Smooth muscle cell (in vitro differentiated cells): ENCODE results near the gene CAP2. TPM values are rescaled to one million over a fixed set of nuclear protein-coding genes. Genes with fewer than 3 reads are reported as not detected.

ENCODE experiments used
- DNase-seq: peaks from one replicate; lab custom pipeline; 2025; ENCODE audit not compliant: unreplicated experiment; lab: John Stamatoyannopoulos, UW
- H2AFZ ChIP-seq: fragments of 200-600 bp; sonication (generic); 2 replicates; pipeline ENCODE4 v1.6.0; 2016; ENCODE audit warnings: antibody characterized with exemption, low read depth, mild to moderate bottlenecking
- H3F3A ChIP-seq: fragments of 200-600 bp; sonication (generic); 2 replicates; pipeline ENCODE4 v1.6.0; 2017; ENCODE audit warnings: antibody characterized with exemption, low read depth
- H3K27ac ChIP-seq: fragments of 200-600 bp; sonication (generic); 2 replicates; pipeline ENCODE4 v1.5.1; 2016; ENCODE audit warnings: low read depth, mild to moderate bottlenecking
- H3K27me3 ChIP-seq: fragments of 200-600 bp; sonication (generic); 2 replicates; pipeline ENCODE4 v1.6.1; 2016; ENCODE audit warnings: low read depth, mild to moderate bottlenecking
- H3K36me3 ChIP-seq: fragments of 200-600 bp; sonication (generic); 2 replicates; pipeline ENCODE4 v1.5.1; 2016; ENCODE audit warnings: low read depth
- H3K4me1 ChIP-seq: fragments of 200-600 bp; sonication (generic); 2 replicates; pipeline ENCODE4 v1.5.1; 2016; ENCODE audit warnings: low read depth
- H3K4me2 ChIP-seq: fragments of 200-600 bp; sonication (generic); 2 replicates; pipeline ENCODE4 v1.6.0; 2016; ENCODE audit warnings: mild to moderate bottlenecking
- H3K4me3 ChIP-seq: fragments of 200-600 bp; sonication (generic); 2 replicates; pipeline ENCODE4 v1.5.1; 2016; ENCODE audit warnings: mild to moderate bottlenecking
- H3K79me2 ChIP-seq: fragments of 200-600 bp; sonication (generic); 2 replicates; pipeline ENCODE4 v1.6.0; 2016; ENCODE audit warnings: low read depth, mild to moderate bottlenecking
- H3K9ac ChIP-seq: fragments of 200-600 bp; sonication (generic); 2 replicates; pipeline ENCODE4 v1.6.0; 2016; ENCODE audit warnings: low read depth
- H3K9me3 ChIP-seq: fragments of 200-600 bp; sonication (generic); replicated peaks from 2 replicates; pipeline ENCODE4 v1.5.1; 2016; ENCODE audit warnings: low read depth
- H4K20me1 ChIP-seq: fragments of 200-600 bp; sonication (generic); 2 replicates; pipeline ENCODE4 v1.6.0; 2016; ENCODE audit warnings: low read depth
- CTCF ChIP-seq: fragments of 200-600 bp; sonication (generic); IDR thresholded peaks from 2 replicates; pipeline ENCODE4 v1.5.1; 2017; ENCODE audit warnings: borderline replicate concordance, mild to moderate bottlenecking, antibody characterized with exemption; ENCODE audit not compliant: insufficient read depth, poor library complexity, severe bottlenecking
- WGBS: methylation state at CpG from one replicate; pipeline ENCODE4 v1.1.7; 2016; ENCODE audit warnings: low lambda C conversion rate; 5-methylcytosine and 5-hydroxymethylcytosine counted together
- polyA plus RNA-seq: library from polyadenylated mRNA; unstranded; fragments of >200 nt; fragmentation: Nextera tagmentation; extraction: Ambion mirVana; gene quantifications from 2 replicates; pipeline ENCODE4 v1.2.1, GENCODE V29; 2016
- total RNA-seq: library from RNA; depleted of rRNA; stranded (reverse); fragments of >200 nt; gene quantifications from 2 replicates; pipeline ENCODE4 v1.2.3, GENCODE V29; 2014

CAP2 gene
- total and polyA plus RNA-seq, 2 experiments from 2014 or later = 19.0 to 27.7 TPM

DNA sequence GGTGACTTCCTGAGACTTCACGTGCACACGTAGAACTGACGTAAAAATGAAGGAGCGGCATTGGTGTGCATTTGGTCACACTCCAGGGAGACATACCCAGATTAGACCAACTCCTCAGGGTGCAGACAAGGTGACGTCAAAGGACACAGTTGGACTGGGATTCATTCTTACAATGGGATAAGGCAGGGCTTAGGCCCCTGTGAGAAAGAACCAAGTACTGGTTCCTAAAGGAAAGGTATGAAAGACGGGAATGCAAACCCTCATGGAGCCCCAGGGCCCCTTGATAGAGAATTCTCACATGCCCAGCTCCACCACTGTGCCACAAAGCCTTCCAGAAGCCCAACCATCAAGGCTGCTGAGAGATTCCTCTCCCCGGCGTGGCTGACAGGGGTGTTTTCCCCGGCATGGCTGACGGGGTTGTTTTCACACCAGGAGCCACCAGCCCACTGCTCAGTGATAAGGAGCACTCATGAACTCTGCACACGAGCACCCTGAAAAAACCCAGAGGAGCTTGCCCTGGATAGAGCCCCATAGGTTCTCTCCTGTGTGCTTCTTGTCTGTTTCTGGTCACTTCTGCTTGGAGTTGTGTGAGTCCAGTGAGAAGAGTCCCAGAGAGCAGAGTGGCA lies 90.1 kb downstream of the CAP2 start:
- Histone ChIP-seq H3K9me3 (no peaks in the 10 kb centered on the region), H3K79me2 (no peaks in the 10 kb centered on the region), H3K4me1 (no peaks in the 10 kb centered on the region), H3K36me3 (no peaks in the 10 kb centered on the region), H3K4me3 (no peak overlapping the region), H3K27ac (no peak overlapping the region), H3K4me2 (no peak overlapping the region), H2AFZ (no peak overlapping the region), H4K20me1 (no peaks in the 10 kb centered on the region), H3K9ac (no peak overlapping the region), H3K27me3 (no peaks in the 10 kb centered on the region), H3F3A (no peaks in the 10 kb centered on the region)
- TF ChIP-seq CTCF = no peak
- WGBS = 78% methylated on average over 11 of the region's 11 CpGs
- DNase-seq = no peak

- H3K79me2 ChIP-seq = no peaks in the 10 kb centered on the region
- H3K4me2 ChIP-seq = no peak overlapping the region
- H3K9me3 ChIP-seq = no peaks in the 10 kb centered on the region
- no peak overlapping the region for H3K9ac ChIP-seq
- no peak for DNase-seq
- no peak overlapping the region for H2AFZ ChIP-seq
- no peaks in the 10 kb centered on the region for H3K27me3 ChIP-seq
- no peak overlapping the region for H3K27ac ChIP-seq
- WGBS = 80% methylated on average over 10 of the region's 10 CpGs
- no peaks in the 10 kb centered on the region for H4K20me1 ChIP-seq
- H3K4me3 ChIP-seq = no peak overlapping the region
- TF ChIP-seq CTCF = no peak
- no peaks in the 10 kb centered on the region for H3K4me1 ChIP-seq
- no peaks in the 10 kb centered on the region for H3F3A ChIP-seq
- H3K36me3 ChIP-seq = no peaks in the 10 kb centered on the region
Measured at GRCh38 chr6:17484201-17484849, 90.9 kb downstream of the CAP2 start.

DNA sequence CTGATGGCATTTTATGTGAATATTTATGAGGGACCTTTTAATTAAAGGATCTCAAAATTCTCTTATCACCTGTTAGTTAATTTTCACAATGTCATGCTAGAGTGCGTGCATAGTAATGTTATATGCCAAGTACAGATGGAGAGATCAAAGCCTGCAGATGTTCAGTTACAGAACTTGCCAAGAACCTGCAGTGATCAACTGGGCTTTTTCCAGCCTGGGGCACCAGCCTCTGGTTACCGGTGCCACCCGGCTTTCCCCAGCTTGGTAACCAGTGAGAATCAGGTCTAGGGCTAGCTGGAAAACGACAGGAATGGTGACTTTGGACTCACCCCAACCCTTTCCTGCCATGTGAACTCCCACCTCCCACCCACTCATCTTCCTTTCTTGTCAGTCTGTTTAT lies 91.8 kb downstream of the CAP2 start:
- no peak for TF ChIP-seq CTCF

GRCh38 chr6:17485946-17486345 lies 92.6 kb downstream of the CAP2 start:
- Histone ChIP-seq H3K9ac (no peak overlapping the region), H3K9me3 (no peaks in the 10 kb centered on the region), H4K20me1 (no peaks in the 10 kb centered on the region), H2AFZ (no peak overlapping the region), H3K4me1 (no peaks in the 10 kb centered on the region), H3F3A (no peaks in the 10 kb centered on the region), H3K36me3 (no peaks in the 10 kb centered on the region), H3K27me3 (no peaks in the 10 kb centered on the region), H3K27ac (no peak overlapping the region), H3K79me2 (no peaks in the 10 kb centered on the region), H3K4me3 (no peak overlapping the region), H3K4me2 (no peak overlapping the region)
- WGBS = 93% methylated on average over 2 of the region's 2 CpGs
- TF ChIP-seq CTCF = no peak
- DNase-seq = no peak

More for the DNA sequence above, 91.8 kb downstream of the CAP2 start:
- H3K4me3 ChIP-seq = no peak overlapping the region
- no peaks in the 10 kb centered on the region for H3K79me2 ChIP-seq
- no peak overlapping the region for H2AFZ ChIP-seq
- no peaks in the 10 kb centered on the region for H3K27me3 ChIP-seq
- no peaks in the 10 kb centered on the region for H4K20me1 ChIP-seq
- H3K4me1 ChIP-seq = no peaks in the 10 kb centered on the region
- no peak overlapping the region for H3K27ac ChIP-seq
- H3K4me2 ChIP-seq = no peak overlapping the region
- no peaks in the 10 kb centered on the region for H3F3A ChIP-seq
- DNase-seq = no peak
- 95% methylated on average over 4 of the region's 4 CpGs for WGBS
- H3K36me3 ChIP-seq = no peaks in the 10 kb centered on the region
- H3K9me3 ChIP-seq = no peaks in the 10 kb centered on the region
- H3K9ac ChIP-seq = no peak overlapping the region
